Sigmoid colon (tissue), 7 donors: ENCODE data around the gene NUTF2. TPM values are rescaled to one million over a fixed set of nuclear protein-coding genes. Genes with fewer than 3 reads are reported as not detected.

Experiments
- DNase-seq: peaks from one replicate; pipeline ENCODE4 v3.0.0-alpha.2; 2019
- H3K27ac ChIP-seq, 4 donors: fragments of 200-600 bp; sonication (generic); one replicate each; pipeline ENCODE4 v1.5.1; 2016 to 2019; ENCODE audit warnings: mild to moderate bottlenecking in 1 of 4
- H3K27me3 ChIP-seq, 3 donors: fragments of 200-600 bp; sonication (generic); one replicate each; pipeline ENCODE4 v1.5.1; 2019; ENCODE audit warnings: mild to moderate bottlenecking in 1 of 3
- H3K36me3 ChIP-seq, 4 donors: fragments of 200-600 bp; sonication (generic); one replicate each; pipeline ENCODE4 v1.5.1; 2016 to 2019
- H3K4me1 ChIP-seq, 4 donors: fragments of 200-600 bp; sonication (generic); one replicate each; pipeline ENCODE4 v1.5.1; 2017 to 2019
- H3K4me3 ChIP-seq, 4 donors: fragments of 200-600 bp; sonication (generic); one replicate each; pipeline ENCODE4 v1.5.1; 2017 to 2019; ENCODE audit warnings: mild to moderate bottlenecking in 2 of 4, moderate library complexity in 1 of 4
- H3K9me3 ChIP-seq, 4 donors: fragments of 200-600 bp in 3 of 4; sonication (generic) in 3 of 4; one replicate each; pipeline versions ENCODE4 v1.5.1 to v1.6.1; 2013 to 2019
- EP300 ChIP-seq, 4 donors: sonication (generic); formaldehyde crosslinking; IDR thresholded peaks; one replicate each; pipeline ENCODE4 v1.6.1; 2017; ENCODE audit warnings: antibody characterized with exemption in 4 of 4
- POLR2A ChIP-seq, 2 donors: fragments of 450-650 bp; IDR thresholded peaks; one replicate each; pipeline ENCODE4 v1.6.1; 2016; ENCODE audit warnings: antibody characterized with exemption in 2 of 2, mild to moderate bottlenecking in 2 of 2, moderate library complexity in 2 of 2
- POLR2AphosphoS5 ChIP-seq, 4 donors: sonication (generic); formaldehyde crosslinking; IDR thresholded peaks; one replicate each; pipeline ENCODE4 v1.6.1; 2017; ENCODE audit warnings: antibody characterized with exemption in 4 of 4
- WGBS, 2 donors: extraction: QIAGEN DNeasy Blood & Tissue Kit; methylation state at CpG; one replicate each; pipeline ENCODE4 v1.1.7; 2013; 5-methylcytosine and 5-hydroxymethylcytosine counted together
- intact Hi-C: fragments of 100-400 bp; cut with DNase I; formaldehyde crosslinking; loops from one replicate; pipeline ENCODE4 v1.15.1; 2023
- polyA plus RNA-seq, 3 donors: library from polyadenylated mRNA; stranded (reverse); fragments of 200-250 nt; gene quantifications; one replicate each; pipeline ENCODE4 v1.2.3, GENCODE V29; 2013
- total RNA-seq, 4 donors: library from RNA; depleted of rRNA; stranded (reverse); fragments of >200 nt; gene quantifications; one replicate each; pipeline ENCODE4 v1.1.0, GENCODE V29; 2016
- TF ChIP-seq, protein P1 (sequence below), 4 experiments: fragments of 450-650 bp in 3 of 4; fragments of 200-600 bp in 1 of 4; IDR thresholded peaks; one replicate each; pipeline ENCODE4 v1.5.1; 2016 to 2019; ENCODE audit warnings: antibody characterized with exemption in 4 of 4, mild to moderate bottlenecking in 3 of 4, moderate library complexity in 2 of 4
- donor health status: healthy with polysubstance abuse.
- donor health status: Bipolar disorder and iron deficiency.
- donor health status: healthy.

Gene NUTF2
- total and polyA plus RNA-seq, 7 donors: 50.8 to 115 (median 93.8) TPM

DNA sequence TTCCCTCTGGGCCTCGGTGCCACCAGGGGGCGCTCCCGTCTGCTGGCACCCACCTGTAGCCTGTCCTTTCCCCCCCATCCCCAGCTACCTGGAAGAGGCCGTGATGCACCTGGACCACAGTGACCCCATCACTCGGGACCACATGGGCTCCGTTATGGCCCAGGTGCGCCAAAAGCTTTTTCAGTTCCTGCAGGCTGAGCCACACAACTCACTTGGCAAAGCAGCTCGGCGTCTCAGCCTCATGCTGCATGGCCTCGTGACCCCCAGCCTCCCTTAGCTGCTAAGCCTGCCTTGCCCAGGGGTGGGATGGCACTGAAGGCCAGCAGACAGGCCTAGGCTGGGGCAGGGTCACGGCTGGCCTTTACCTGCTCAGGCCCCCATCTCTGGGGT, 37.1 kb downstream of the NUTF2 start:
- TF ChIP-seq POLR2A (IDR thresholded peaks at IDR 0.05): no peak
- no peak for TF ChIP-seq EP300 (IDR thresholded peaks at IDR 0.05)
- TF ChIP-seq POLR2AphosphoS5 (IDR thresholded peaks at IDR 0.05): no peak
- TF ChIP-seq, protein P1, sequence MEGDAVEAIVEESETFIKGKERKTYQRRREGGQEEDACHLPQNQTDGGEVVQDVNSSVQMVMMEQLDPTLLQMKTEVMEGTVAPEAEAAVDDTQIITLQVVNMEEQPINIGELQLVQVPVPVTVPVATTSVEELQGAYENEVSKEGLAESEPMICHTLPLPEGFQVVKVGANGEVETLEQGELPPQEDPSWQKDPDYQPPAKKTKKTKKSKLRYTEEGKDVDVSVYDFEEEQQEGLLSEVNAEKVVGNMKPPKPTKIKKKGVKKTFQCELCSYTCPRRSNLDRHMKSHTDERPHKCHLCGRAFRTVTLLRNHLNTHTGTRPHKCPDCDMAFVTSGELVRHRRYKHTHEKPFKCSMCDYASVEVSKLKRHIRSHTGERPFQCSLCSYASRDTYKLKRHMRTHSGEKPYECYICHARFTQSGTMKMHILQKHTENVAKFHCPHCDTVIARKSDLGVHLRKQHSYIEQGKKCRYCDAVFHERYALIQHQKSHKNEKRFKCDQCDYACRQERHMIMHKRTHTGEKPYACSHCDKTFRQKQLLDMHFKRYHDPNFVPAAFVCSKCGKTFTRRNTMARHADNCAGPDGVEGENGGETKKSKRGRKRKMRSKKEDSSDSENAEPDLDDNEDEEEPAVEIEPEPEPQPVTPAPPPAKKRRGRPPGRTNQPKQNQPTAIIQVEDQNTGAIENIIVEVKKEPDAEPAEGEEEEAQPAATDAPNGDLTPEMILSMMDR (IDR thresholded peaks at IDR 0.05): peak; percentile 76 to 91 (median 86)
- Histone ChIP-seq H3K9me3 (no peaks in the 10 kb centered on the region), H3K27ac (peak overlapping the region; percentile 64 to 70 (median 68)), H3K36me3 (peaks cover 45 to 53% (median 47%) of the 10 kb centered on the region in 4 donors), H3K27me3 (no peaks in the 10 kb centered on the region), H3K4me3 (no peak overlapping the region), H3K4me1 (peaks cover 0 to 13% (median 9%) of the 10 kb centered on the region in 4 donors)
- 55 to 62% methylated on average over 11 of the region's 11 CpGs for WGBS, 2 donors
- DNase-seq: peak; percentile 80
- intact Hi-C loops: loop anchor here (1.0 to 5.0 kb wide), 3 partner anchors 37 to 158 kb away; partner anchors contain the start of genes CENPT and NUTF2

- DNase-seq: peak; percentile 98
- peaks cover 0 to 13% (median 9%) of the 10 kb centered on the region in 4 donors for H3K4me1 ChIP-seq
- peaks cover 37 to 45% (median 38%) of the 10 kb centered on the region in 4 donors for H3K36me3 ChIP-seq
- H3K27ac ChIP-seq: peak within 1 kb of the TSS; percentile 64 to 70 (median 68)
- no peaks in the 10 kb centered on the region for H3K27me3 ChIP-seq
- H3K4me3 ChIP-seq: peak within 1 kb of the TSS in 3 of 4 donors; percentile 13 to 19 (median 17)
- WGBS, 2 donors: 55 to 69% methylated on average over 22 of the region's 22 CpGs
- intact Hi-C loops: loop anchor here (2.0 to 5.0 kb wide), 2 partner anchors 38 to 158 kb away; partner anchors contain the start of genes CENPT and NUTF2
- TF ChIP-seq POLR2AphosphoS5 (IDR thresholded peaks at IDR 0.05): peak in 3 of 4 donors; percentile 36 to 45 (median 39)
- TF ChIP-seq POLR2A (IDR thresholded peaks at IDR 0.05): no peak
- no peaks in the 10 kb centered on the region for H3K9me3 ChIP-seq
These were observed 38.0 kb downstream of the NUTF2 start, which contains the start of gene NRN1L for GRCh38 chr16:67884684-67885083. TSS of gene NRN1L (plus strand) at chr16:67884885. CDS start at chr16:67884904, 19 bp downstream.

GRCh38 chr16:67885545-67885944, 38.8 kb downstream of the NUTF2 start:
- Histone ChIP-seq H3K27ac (peak overlapping the region in 2 of 4 donors; percentile 68 to 69), H3K27me3 (no peaks in the 10 kb centered on the region), H3K36me3 (peaks cover 28 to 37% (median 30%) of the 10 kb centered on the region in 4 donors), H3K4me1 (peaks cover 0 to 13% (median 9%) of the 10 kb centered on the region in 4 donors), H3K4me3 (no peak overlapping the region), H3K9me3 (no peaks in the 10 kb centered on the region)
- no peak for TF ChIP-seq EP300 (IDR thresholded peaks at IDR 0.05)
- TF ChIP-seq POLR2AphosphoS5 (IDR thresholded peaks at IDR 0.05): no peak
- TF ChIP-seq, protein P1 (IDR thresholded peaks at IDR 0.05): no peak
- no peak for TF ChIP-seq POLR2A (IDR thresholded peaks at IDR 0.05)
- intact Hi-C loops: loop anchor here (2.0 kb wide), 1 partner anchor 39 kb away; the partner anchor contains the start of genes CENPT and NUTF2
- no peak for DNase-seq
- WGBS, 2 donors: 92 to 95% methylated on average over 12 of the region's 12 CpGs

- Histone ChIP-seq H3K4me3 (no peak overlapping the region), H3K27ac (no peak overlapping the region), H3K9me3 (no peaks in the 10 kb centered on the region), H3K36me3 (peaks cover 24 to 32% (median 26%) of the 10 kb centered on the region in 4 donors), H3K27me3 (no peaks in the 10 kb centered on the region), H3K4me1 (peaks cover 0 to 13% (median 9%) of the 10 kb centered on the region in 4 donors)
- DNase-seq: no peak
- no peak for TF ChIP-seq EP300 (IDR thresholded peaks at IDR 0.05)
- intact Hi-C loops: loop anchor here (2.0 kb wide), 1 partner anchor 39 kb away; the partner anchor contains the start of genes CENPT and NUTF2
- 96% methylated on average over 19 of the region's 19 CpGs for WGBS, 2 donors
These were observed 39.2 kb downstream of the NUTF2 start for GRCh38 chr16:67885976-67886375.

DNA sequence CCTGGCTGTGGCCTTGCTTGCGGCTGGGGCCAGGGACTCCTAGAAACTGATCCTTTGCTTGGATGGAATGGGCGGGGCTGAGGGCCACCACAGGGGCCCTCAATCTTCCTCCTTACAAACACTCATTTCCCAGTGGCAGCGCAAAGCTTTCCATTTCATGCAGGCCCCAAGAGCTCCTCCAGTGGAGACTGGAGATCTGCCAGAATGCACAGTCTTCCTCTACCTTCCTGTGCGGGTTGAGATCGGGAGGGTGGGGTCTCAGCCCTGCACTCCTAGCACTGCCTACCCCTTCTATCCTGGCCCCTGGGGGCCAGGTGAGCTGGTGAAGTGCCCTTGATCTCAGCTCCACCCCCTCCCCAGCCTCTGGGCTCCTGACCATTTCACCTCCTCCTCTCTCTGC, 39.7 kb downstream of the NUTF2 start:
- no peaks in the 10 kb centered on the region for H3K27me3 ChIP-seq
- WGBS, 2 donors: 93 to 94% methylated on average over 5 of the region's 5 CpGs

More for the DNA sequence above, 39.7 kb downstream of the NUTF2 start:
- H3K36me3 ChIP-seq: peaks cover 20 to 28% (median 21%) of the 10 kb centered on the region in 4 donors
- intact Hi-C loops: no loop called here
- H3K9me3 ChIP-seq: no peaks in the 10 kb centered on the region
- H3K4me3 ChIP-seq: no peak overlapping the region
- no peak for TF ChIP-seq POLR2AphosphoS5 (IDR thresholded peaks at IDR 0.05)
- TF ChIP-seq, protein P1 (IDR thresholded peaks at IDR 0.05): no peak
- TF ChIP-seq EP300 (IDR thresholded peaks at IDR 0.05): no peak
- TF ChIP-seq POLR2A (IDR thresholded peaks at IDR 0.05): no peak
- no peak overlapping the region for H3K27ac ChIP-seq
- H3K4me1 ChIP-seq: peaks cover 0 to 13% (median 9%) of the 10 kb centered on the region in 4 donors
- DNase-seq: no peak
